Parathyroid adenoma (tissue), 2 donors: ENCODE measurements around the gene TOX3.

ENCODE experiments used
- H2AFZ ChIP-seq: fragments of 300-600 bp; sonication (generic); one replicate; pipeline ENCODE4 v1.7.0; 2017; ENCODE audit warnings: antibody characterized with exemption, mild to moderate bottlenecking
- H3K27ac ChIP-seq: fragments of 300-600 bp; sonication (generic); one replicate; pipeline ENCODE4 v1.7.0; 2017
- H3K27me3 ChIP-seq: fragments of 300-600 bp; sonication (generic); one replicate; pipeline ENCODE4 v1.7.0; 2017; ENCODE audit warnings: low read length; ENCODE audit not compliant: control insufficient read depth, insufficient read depth
- H3K36me3 ChIP-seq: fragments of 300-600 bp; sonication (generic); one replicate; pipeline ENCODE4 v1.7.0; 2017; ENCODE audit warnings: low read length; ENCODE audit not compliant: control insufficient read depth, insufficient read depth
- H3K4me1 ChIP-seq: fragments of 300-600 bp; sonication (generic); one replicate; pipeline ENCODE4 v1.7.0; 2017; ENCODE audit warnings: control low read depth
- H3K4me2 ChIP-seq: fragments of 300-600 bp; sonication (generic); one replicate; pipeline ENCODE4 v1.7.0; 2017; ENCODE audit warnings: low read length
- H3K4me3 ChIP-seq: fragments of 300-600 bp; sonication (generic); one replicate; pipeline ENCODE4 v1.7.0; 2017; ENCODE audit warnings: low read depth, low read length
- H3K79me2 ChIP-seq: fragments of 300-600 bp; sonication (generic); one replicate; pipeline ENCODE4 v1.7.0; 2017; ENCODE audit warnings: control low read depth
- H3K9ac ChIP-seq: fragments of 300-600 bp; sonication (generic); one replicate; pipeline ENCODE4 v1.7.0; 2017; ENCODE audit warnings: mild to moderate bottlenecking
- H3K9me3 ChIP-seq: fragments of 300-600 bp; sonication (generic); one replicate; pipeline ENCODE4 v1.7.0; 2017; ENCODE audit warnings: low read length; ENCODE audit not compliant: control insufficient read depth
- TF ChIP-seq, protein P1 (sequence below): fragments of 300-600 bp; sonication (generic); IDR thresholded peaks from one replicate; pipeline ENCODE4 v1.7.0; 2017; ENCODE audit warnings: antibody characterized with exemption, mild to moderate bottlenecking
- donor health status: primary hyperparathyroidism.

TOX3 gene

GRCh38 chr16:52535076-52535475, 11.9 kb downstream of the TOX3 start:
- Histone ChIP-seq H3K27me3 (no peaks in the 10 kb centered on the region), H3K4me1 (no peaks in the 10 kb centered on the region), H3K4me3 (no peak overlapping the region), H3K9me3 (no peaks in the 10 kb centered on the region), H3K4me2 (no peak overlapping the region), H2AFZ (no peak overlapping the region), H3K27ac (no peak overlapping the region), H3K79me2 (no peaks in the 10 kb centered on the region), H3K36me3 (no peaks in the 10 kb centered on the region), H3K9ac (no peak overlapping the region)
- TF ChIP-seq, protein P1, sequence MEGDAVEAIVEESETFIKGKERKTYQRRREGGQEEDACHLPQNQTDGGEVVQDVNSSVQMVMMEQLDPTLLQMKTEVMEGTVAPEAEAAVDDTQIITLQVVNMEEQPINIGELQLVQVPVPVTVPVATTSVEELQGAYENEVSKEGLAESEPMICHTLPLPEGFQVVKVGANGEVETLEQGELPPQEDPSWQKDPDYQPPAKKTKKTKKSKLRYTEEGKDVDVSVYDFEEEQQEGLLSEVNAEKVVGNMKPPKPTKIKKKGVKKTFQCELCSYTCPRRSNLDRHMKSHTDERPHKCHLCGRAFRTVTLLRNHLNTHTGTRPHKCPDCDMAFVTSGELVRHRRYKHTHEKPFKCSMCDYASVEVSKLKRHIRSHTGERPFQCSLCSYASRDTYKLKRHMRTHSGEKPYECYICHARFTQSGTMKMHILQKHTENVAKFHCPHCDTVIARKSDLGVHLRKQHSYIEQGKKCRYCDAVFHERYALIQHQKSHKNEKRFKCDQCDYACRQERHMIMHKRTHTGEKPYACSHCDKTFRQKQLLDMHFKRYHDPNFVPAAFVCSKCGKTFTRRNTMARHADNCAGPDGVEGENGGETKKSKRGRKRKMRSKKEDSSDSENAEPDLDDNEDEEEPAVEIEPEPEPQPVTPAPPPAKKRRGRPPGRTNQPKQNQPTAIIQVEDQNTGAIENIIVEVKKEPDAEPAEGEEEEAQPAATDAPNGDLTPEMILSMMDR, result no peak

DNA sequence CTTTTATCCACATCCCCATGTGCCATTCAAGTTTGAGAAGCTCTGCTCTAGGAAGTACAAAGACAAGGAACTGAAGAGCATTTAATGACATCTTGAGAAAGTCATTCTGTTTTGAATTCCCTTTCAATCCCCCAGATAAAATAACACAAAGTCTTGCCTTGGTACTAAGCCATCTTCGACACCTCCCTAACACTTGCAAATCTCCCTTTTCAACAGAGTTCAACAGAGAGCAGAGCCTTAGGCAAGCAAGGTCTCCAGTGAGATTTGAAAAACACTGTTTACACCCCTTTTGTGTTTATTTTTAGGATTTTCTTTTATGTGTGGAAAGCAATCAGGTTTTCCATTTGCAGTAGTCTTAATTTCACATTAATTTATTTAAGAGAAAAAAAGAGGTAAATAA, 13.6 kb downstream of the TOX3 start:
- H3K4me3 ChIP-seq, result no peak overlapping the region
- H3K36me3 ChIP-seq, result no peaks in the 10 kb centered on the region
- H3K9ac ChIP-seq, result no peak overlapping the region
- H3K4me2 ChIP-seq, result no peak overlapping the region
- no peaks in the 10 kb centered on the region for H3K4me1 ChIP-seq
- no peaks in the 10 kb centered on the region for H3K27me3 ChIP-seq
- no peak overlapping the region for H2AFZ ChIP-seq
- H3K27ac ChIP-seq, result no peak overlapping the region
- TF ChIP-seq, protein P1, result no peak
- H3K79me2 ChIP-seq, result no peaks in the 10 kb centered on the region
- H3K9me3 ChIP-seq, result no peaks in the 10 kb centered on the region

DNA sequence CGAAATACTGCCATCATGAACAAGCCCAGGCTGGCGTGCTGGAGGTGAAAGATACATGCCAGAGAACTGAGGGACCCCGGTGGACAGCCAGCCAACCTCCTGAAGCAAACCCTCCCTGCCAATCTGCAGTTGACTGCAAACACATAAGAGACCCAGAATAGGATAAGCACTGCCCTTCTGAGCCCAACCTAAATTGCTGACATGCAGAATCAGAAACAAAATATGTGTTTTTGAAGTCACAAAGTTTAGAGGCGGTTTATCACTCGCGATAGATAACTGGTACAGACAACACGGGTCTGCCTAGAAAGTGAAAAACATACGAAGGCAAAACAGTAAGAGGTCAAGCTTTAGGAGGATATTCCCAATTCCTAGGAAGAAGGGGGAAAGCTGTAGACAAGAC, 14.6 kb downstream of the TOX3 start:
- Histone ChIP-seq H2AFZ (no peak overlapping the region), H3K9me3 (no peaks in the 10 kb centered on the region), H3K4me3 (no peak overlapping the region), H3K27ac (no peak overlapping the region), H3K4me1 (no peaks in the 10 kb centered on the region), H3K79me2 (no peaks in the 10 kb centered on the region), H3K9ac (no peak overlapping the region), H3K4me2 (no peak overlapping the region), H3K36me3 (no peaks in the 10 kb centered on the region), H3K27me3 (no peaks in the 10 kb centered on the region)
- TF ChIP-seq, protein P1, result no peak

- Histone ChIP-seq H3K4me3 (no peak overlapping the region), H3K36me3 (no peaks in the 10 kb centered on the region), H3K79me2 (no peaks in the 10 kb centered on the region), H3K9ac (no peak overlapping the region), H3K27me3 (no peaks in the 10 kb centered on the region), H3K4me1 (no peaks in the 10 kb centered on the region), H3K9me3 (no peaks in the 10 kb centered on the region), H3K4me2 (no peak overlapping the region), H2AFZ (no peak overlapping the region), H3K27ac (no peak overlapping the region)
- TF ChIP-seq, protein P1, result no peak
Measured at GRCh38 chr16:52529226-52529625, 17.7 kb downstream of the TOX3 start.

DNA sequence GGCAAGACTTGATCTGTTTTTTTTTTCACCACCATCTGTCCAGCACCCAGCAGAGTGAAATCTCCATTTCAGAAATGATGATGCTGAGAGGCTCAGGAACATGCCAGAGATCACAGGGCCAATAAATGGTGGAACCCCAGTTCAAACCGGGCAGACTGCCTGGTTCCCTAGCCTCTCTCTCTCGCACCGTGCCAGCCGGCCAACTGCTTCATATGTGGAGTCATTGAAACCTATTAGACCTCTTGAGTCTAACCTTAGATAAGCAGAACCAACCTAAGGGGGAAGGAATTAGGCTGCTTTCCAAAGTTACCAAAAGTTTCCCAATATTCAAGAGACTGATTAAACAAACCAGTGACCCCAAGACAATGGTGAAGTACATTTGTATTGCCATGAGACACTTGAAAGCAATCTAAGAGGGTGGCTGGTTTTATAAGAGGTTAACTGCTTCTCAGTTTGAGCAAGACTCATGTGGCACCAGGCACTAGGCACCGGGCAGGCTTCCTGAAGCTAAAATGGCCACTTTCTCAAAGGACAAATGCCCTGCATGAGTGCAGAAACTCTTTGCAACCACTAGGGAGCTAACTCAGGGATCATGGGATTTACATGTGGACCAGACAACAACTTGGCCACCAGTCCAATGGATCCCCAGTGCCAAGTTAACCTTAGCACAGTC, 18.4 kb downstream of the TOX3 start:
- Histone ChIP-seq H3K79me2 (no peaks in the 10 kb centered on the region), H3K9me3 (no peaks in the 10 kb centered on the region), H3K27ac (no peak overlapping the region), H3K36me3 (no peaks in the 10 kb centered on the region), H2AFZ (no peak overlapping the region), H3K4me1 (no peaks in the 10 kb centered on the region), H3K9ac (no peak overlapping the region), H3K4me2 (no peak overlapping the region), H3K4me3 (no peak overlapping the region), H3K27me3 (no peaks in the 10 kb centered on the region)
- TF ChIP-seq, protein P1, result no peak
